ENCODE measurements around the gene IL1A.

IL1A gene

DNA sequence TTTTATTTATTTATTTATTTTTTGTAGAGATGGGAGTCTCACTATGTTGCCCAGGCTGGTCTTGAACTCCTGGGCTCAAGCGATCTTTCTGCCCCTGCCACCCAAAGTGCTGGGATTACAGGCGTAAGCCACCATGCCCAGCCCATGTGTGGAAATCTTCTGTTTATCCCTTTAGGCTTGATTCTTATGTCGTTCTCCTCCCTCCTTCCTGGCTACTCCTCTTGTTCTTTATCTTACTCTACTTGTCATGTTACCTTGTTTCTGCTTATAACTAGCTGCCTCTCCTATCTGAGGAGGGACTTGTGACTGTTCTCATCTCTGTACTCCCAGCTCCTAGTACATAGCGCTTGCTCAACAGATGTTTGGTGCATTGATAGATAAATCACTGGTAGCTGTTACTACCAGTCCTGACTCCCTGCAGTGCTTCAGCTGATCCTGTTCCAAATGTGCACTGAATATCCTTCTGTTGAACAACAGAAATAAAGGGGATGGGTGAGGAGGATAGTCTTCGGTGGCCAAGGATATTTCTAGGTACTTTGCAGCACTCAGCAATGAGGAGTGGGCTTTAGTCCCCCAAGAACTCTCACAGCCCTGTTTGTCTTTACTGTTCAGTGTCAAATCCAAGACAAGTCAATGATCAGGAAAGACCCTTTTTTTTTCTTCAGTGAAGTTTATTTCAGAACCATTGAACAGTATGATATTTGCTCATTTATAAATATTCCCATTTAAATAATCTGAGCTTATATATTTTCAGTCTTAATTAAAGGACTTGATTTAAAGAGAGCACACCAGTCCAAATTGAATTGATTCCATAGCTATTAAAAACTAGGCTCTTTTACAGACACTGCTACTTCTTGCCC, 45.0 kb upstream of the IL1A start:
- H3K4me1 ChIP-seq (ENCODE audit: control insufficient read depth, insufficient read depth, low read length) = no peaks in the 10 kb centered on the region
- H3K36me3 ChIP-seq (ENCODE audit: control insufficient read depth, insufficient read depth, low read length) = no peaks in the 10 kb centered on the region
- H3K9me3 ChIP-seq (ENCODE audit: control insufficient read depth, low read length) = no peaks in the 10 kb centered on the region
- 88 to 92% methylated on average over 5 of the region's 5 CpGs for WGBS, 2 experiments
- H3K27me3 ChIP-seq (ENCODE audit: control insufficient read depth, insufficient read depth, low read length, poor library complexity, severe bottlenecking) = no peaks in the 10 kb centered on the region
- no peak overlapping the region for H3K27ac ChIP-seq (ENCODE audit: insufficient read depth, low read depth, low read length, poor library complexity, severe bottlenecking)
- no peak overlapping the region for H3K4me3 ChIP-seq (ENCODE audit: insufficient read depth, low read depth, low read length)

- H3K9me3 ChIP-seq (ENCODE audit: control insufficient read depth, low read length) = no peaks in the 10 kb centered on the region
- WGBS, 2 experiments = 97% methylated on average over 3 of the region's 3 CpGs
- H3K27ac ChIP-seq (ENCODE audit: insufficient read depth, low read depth, low read length, poor library complexity, severe bottlenecking) = no peak overlapping the region
- no peaks in the 10 kb centered on the region for H3K4me1 ChIP-seq (ENCODE audit: control insufficient read depth, insufficient read depth, low read length)
- H3K27me3 ChIP-seq (ENCODE audit: control insufficient read depth, insufficient read depth, low read length, poor library complexity, severe bottlenecking) = no peaks in the 10 kb centered on the region
- no peak overlapping the region for H3K4me3 ChIP-seq (ENCODE audit: insufficient read depth, low read depth, low read length)
- H3K36me3 ChIP-seq (ENCODE audit: control insufficient read depth, insufficient read depth, low read length) = no peaks in the 10 kb centered on the region
Measured at GRCh38 chr2:112828251-112828691, 44.0 kb upstream of the IL1A start.

- Histone ChIP-seq H3K36me3 (ENCODE audit: control insufficient read depth, insufficient read depth, low read length) (no peaks in the 10 kb centered on the region), H3K27me3 (ENCODE audit: control insufficient read depth, insufficient read depth, low read length, poor library complexity, severe bottlenecking) (no peaks in the 10 kb centered on the region), H3K4me1 (ENCODE audit: control insufficient read depth, insufficient read depth, low read length) (no peaks in the 10 kb centered on the region), H3K9me3 (ENCODE audit: control insufficient read depth, low read length) (no peaks in the 10 kb centered on the region), H3K4me3 (ENCODE audit: insufficient read depth, low read depth, low read length) (no peak overlapping the region), H3K27ac (ENCODE audit: insufficient read depth, low read depth, low read length, poor library complexity, severe bottlenecking) (no peak overlapping the region)
- WGBS, 2 experiments = 90 to 96% methylated on average over 6 of the region's 6 CpGs
Measured at GRCh38 chr2:112827604-112828185, 43.4 kb upstream of the IL1A start.

GRCh38 chr2:112827009-112827408, 42.7 kb upstream of the IL1A start:
- no peaks in the 10 kb centered on the region for H3K27me3 ChIP-seq (ENCODE audit: control insufficient read depth, insufficient read depth, low read length, poor library complexity, severe bottlenecking)
- no peak overlapping the region for H3K27ac ChIP-seq (ENCODE audit: insufficient read depth, low read depth, low read length, poor library complexity, severe bottlenecking)
- no peaks in the 10 kb centered on the region for H3K4me1 ChIP-seq (ENCODE audit: control insufficient read depth, insufficient read depth, low read length)
- WGBS, 2 experiments = 84 to 89% methylated on average over 3 of the region's 3 CpGs
- H3K9me3 ChIP-seq (ENCODE audit: control insufficient read depth, low read length) = no peaks in the 10 kb centered on the region
- no peaks in the 10 kb centered on the region for H3K36me3 ChIP-seq (ENCODE audit: control insufficient read depth, insufficient read depth, low read length)
- no peak overlapping the region for H3K4me3 ChIP-seq (ENCODE audit: insufficient read depth, low read depth, low read length)

DNA sequence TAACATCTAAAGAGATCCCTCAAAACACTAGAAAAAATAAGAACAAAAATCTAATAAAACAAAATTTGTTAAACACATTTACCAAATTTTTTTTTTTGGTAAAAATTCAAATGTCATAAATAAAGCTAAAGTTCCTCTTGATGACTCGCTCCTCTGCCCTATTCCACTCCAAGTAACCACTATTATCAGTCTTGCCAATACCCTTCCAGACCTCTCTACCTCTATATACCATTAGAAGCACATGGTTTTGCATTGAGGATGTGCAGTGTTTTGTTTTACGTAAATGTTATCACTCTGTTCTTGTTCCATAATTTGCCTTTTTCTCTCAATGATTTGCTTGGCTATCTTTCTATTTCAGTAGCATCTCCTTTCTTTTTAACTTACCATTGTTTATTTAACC, 41.4 kb upstream of the IL1A start:
- Histone ChIP-seq H3K4me3 (ENCODE audit: insufficient read depth, low read depth, low read length) (no peak overlapping the region), H3K36me3 (ENCODE audit: control insufficient read depth, insufficient read depth, low read length) (no peaks in the 10 kb centered on the region), H3K27ac (ENCODE audit: insufficient read depth, low read depth, low read length, poor library complexity, severe bottlenecking) (no peak overlapping the region), H3K27me3 (ENCODE audit: control insufficient read depth, insufficient read depth, low read length, poor library complexity, severe bottlenecking) (no peaks in the 10 kb centered on the region), H3K4me1 (ENCODE audit: control insufficient read depth, insufficient read depth, low read length) (no peaks in the 10 kb centered on the region), H3K9me3 (ENCODE audit: control insufficient read depth, low read length) (no peaks in the 10 kb centered on the region)
- 100% methylated on average over 2 of the region's 2 CpGs for WGBS, 2 experiments

- H3K36me3 ChIP-seq (ENCODE audit: control insufficient read depth, insufficient read depth, low read length) = no peaks in the 10 kb centered on the region
- H3K9me3 ChIP-seq (ENCODE audit: control insufficient read depth, low read length) = no peaks in the 10 kb centered on the region
- H3K4me3 ChIP-seq (ENCODE audit: insufficient read depth, low read depth, low read length) = no peak overlapping the region
- no peaks in the 10 kb centered on the region for H3K4me1 ChIP-seq (ENCODE audit: control insufficient read depth, insufficient read depth, low read length)
- no peak overlapping the region for H3K27ac ChIP-seq (ENCODE audit: insufficient read depth, low read depth, low read length, poor library complexity, severe bottlenecking)
- H3K27me3 ChIP-seq (ENCODE audit: control insufficient read depth, insufficient read depth, low read length, poor library complexity, severe bottlenecking) = no peaks in the 10 kb centered on the region
Measured at GRCh38 chr2:112824694-112825085, 40.4 kb upstream of the IL1A start.

DNA sequence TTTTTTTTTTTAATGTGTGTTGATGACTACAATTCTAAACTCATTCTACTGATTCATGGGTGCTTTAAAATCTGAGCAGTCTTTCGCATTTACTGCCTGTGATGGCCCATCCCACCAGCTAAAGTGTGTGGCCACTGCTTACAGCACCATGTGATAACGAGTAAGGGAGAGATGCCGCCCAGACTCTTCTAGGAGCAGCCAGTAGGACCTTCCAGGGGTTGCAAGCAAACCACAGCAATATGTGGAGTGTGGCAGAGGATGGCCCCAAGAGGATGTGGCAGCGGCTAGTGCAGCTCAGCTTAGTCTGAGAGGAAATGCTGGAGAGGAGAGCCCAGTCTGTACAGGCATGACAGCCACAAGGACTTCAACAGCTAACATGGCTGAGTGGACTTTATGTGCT, 37.4 kb upstream of the IL1A start:
- H3K27me3 ChIP-seq (ENCODE audit: control insufficient read depth, insufficient read depth, low read length, poor library complexity, severe bottlenecking) = no peaks in the 10 kb centered on the region
- H3K4me3 ChIP-seq (ENCODE audit: insufficient read depth, low read depth, low read length) = no peak overlapping the region
- H3K4me1 ChIP-seq (ENCODE audit: control insufficient read depth, insufficient read depth, low read length) = no peaks in the 10 kb centered on the region
- H3K9me3 ChIP-seq (ENCODE audit: control insufficient read depth, low read length) = no peaks in the 10 kb centered on the region
- 91 to 92% methylated on average over 4 of the region's 4 CpGs for WGBS, 2 experiments
- no peak overlapping the region for H3K27ac ChIP-seq (ENCODE audit: insufficient read depth, low read depth, low read length, poor library complexity, severe bottlenecking)
- H3K36me3 ChIP-seq (ENCODE audit: control insufficient read depth, insufficient read depth, low read length) = no peaks in the 10 kb centered on the region

DNA sequence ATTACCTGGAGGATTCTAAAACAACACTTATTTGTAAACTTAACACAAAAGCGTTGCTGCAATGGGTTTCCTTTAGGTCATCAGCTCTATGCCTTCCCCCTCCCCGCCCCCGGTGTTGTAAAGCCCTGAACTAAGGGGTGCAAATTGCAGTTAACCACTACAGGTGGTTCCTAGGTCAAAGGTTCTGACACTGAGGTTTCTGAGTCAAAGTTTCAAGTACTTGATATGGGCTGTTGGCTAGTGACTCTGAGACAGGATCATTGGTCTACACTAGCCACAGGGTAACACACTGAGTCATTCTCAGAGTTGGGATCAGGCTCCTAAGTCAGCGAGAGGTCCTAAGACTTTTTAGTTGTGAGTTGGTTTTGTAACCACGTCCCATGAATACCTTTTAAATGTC, 36.8 kb upstream of the IL1A start:
- no peak overlapping the region for H3K4me3 ChIP-seq (ENCODE audit: insufficient read depth, low read depth, low read length)
- WGBS, 2 experiments = 74% methylated on average over 4 of the region's 5 CpGs
- no peaks in the 10 kb centered on the region for H3K36me3 ChIP-seq (ENCODE audit: control insufficient read depth, insufficient read depth, low read length)
- no peak overlapping the region for H3K27ac ChIP-seq (ENCODE audit: insufficient read depth, low read depth, low read length, poor library complexity, severe bottlenecking)
- no peaks in the 10 kb centered on the region for H3K9me3 ChIP-seq (ENCODE audit: control insufficient read depth, low read length)
- H3K27me3 ChIP-seq (ENCODE audit: control insufficient read depth, insufficient read depth, low read length, poor library complexity, severe bottlenecking) = no peaks in the 10 kb centered on the region
- H3K4me1 ChIP-seq (ENCODE audit: control insufficient read depth, insufficient read depth, low read length) = no peaks in the 10 kb centered on the region

- no peaks in the 10 kb centered on the region for H3K4me1 ChIP-seq (ENCODE audit: control insufficient read depth, insufficient read depth, low read length)
- no peaks in the 10 kb centered on the region for H3K27me3 ChIP-seq (ENCODE audit: control insufficient read depth, insufficient read depth, low read length, poor library complexity, severe bottlenecking)
- no peak overlapping the region for H3K27ac ChIP-seq (ENCODE audit: insufficient read depth, low read depth, low read length, poor library complexity, severe bottlenecking)
- H3K9me3 ChIP-seq (ENCODE audit: control insufficient read depth, low read length) = no peaks in the 10 kb centered on the region
- H3K4me3 ChIP-seq (ENCODE audit: insufficient read depth, low read depth, low read length) = no peak overlapping the region
- H3K36me3 ChIP-seq (ENCODE audit: control insufficient read depth, insufficient read depth, low read length) = no peaks in the 10 kb centered on the region
Measured at GRCh38 chr2:112820343-112820742, 36.0 kb upstream of the IL1A start.

DNA sequence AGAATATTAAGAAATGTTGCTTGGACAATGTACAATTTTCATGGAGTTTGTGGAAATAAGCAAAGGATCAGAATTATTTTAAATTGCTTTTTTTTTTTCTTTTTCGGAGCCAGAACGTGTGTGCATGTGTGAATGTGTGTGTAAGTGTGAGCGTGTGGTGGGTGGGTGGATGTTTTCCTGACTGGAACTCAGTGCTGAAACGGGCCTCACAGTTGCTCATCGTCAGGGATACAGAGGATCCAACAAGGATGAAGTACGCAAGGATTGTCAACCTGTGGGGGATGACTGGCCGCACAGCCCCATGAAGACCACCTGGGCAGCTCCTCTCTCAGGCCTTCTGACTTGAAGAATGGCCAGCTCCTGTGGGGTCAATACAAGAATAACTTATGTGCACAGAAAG, 34.8 kb upstream of the IL1A start:
- H3K4me3 ChIP-seq (ENCODE audit: insufficient read depth, low read depth, low read length) = no peak overlapping the region
- 79 to 82% methylated on average over 7 of the region's 7 CpGs for WGBS, 2 experiments
- H3K27ac ChIP-seq (ENCODE audit: insufficient read depth, low read depth, low read length, poor library complexity, severe bottlenecking) = no peak overlapping the region
- no peaks in the 10 kb centered on the region for H3K9me3 ChIP-seq (ENCODE audit: control insufficient read depth, low read length)
- H3K27me3 ChIP-seq (ENCODE audit: control insufficient read depth, insufficient read depth, low read length, poor library complexity, severe bottlenecking) = no peaks in the 10 kb centered on the region
- no peaks in the 10 kb centered on the region for H3K36me3 ChIP-seq (ENCODE audit: control insufficient read depth, insufficient read depth, low read length)
- H3K4me1 ChIP-seq (ENCODE audit: control insufficient read depth, insufficient read depth, low read length) = no peaks in the 10 kb centered on the region
